Measurements from ENCODE around the gene UBXN7.
"Not testable (repeated sequence)": the region's sequence is repeated elsewhere in the genome, so short reads cannot be mapped to it uniquely, and the experiment has no call there.

UBXN7 gene

DNA sequence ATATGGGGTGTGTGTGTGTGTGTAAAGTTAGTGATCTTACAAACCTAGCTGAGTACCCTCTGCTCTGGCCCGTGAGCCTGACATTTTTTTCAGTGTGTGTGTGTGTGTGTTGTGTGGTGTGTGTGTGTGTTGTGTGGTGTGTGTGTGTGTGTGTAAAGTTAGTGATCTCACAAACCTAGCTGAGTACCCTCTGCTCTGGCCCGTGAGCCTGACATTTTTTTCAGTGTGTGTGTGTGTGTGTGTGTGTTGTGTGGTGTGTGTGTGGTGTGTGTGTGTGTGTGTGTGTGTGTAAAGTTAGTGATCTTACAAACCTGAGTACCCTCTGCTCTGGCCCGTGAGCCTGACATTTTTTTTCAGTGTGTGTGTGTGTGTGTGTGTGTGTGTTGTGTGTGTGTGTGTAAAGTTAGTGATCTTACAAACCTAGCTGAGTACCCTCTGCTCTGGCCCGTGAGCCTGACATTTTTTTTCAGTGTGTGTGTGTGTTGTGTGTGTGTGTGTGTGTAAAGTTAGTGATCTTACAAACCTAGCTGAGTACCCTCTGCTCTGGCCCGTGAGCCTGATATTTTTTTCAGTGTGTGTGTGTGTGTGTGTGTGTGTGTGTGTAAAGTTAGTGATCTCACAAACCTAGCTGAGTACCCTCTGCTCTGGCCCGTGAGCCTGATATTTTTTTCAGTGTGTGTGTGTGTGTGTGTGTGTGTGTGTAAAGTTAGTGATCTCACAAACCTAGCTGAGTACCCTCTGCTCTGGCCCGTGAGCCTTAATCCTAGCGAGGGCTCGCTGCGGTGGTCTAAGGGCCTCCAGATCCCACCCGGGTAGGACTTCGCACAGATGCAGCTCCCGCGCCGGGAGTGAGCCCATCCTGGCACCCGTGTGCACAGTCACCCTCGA lies 115.2 kb downstream of the UBXN7 start:
- not testable (repeated sequence) for DNase-seq (ENCODE audit: low read depth, low spot score)

DNA sequence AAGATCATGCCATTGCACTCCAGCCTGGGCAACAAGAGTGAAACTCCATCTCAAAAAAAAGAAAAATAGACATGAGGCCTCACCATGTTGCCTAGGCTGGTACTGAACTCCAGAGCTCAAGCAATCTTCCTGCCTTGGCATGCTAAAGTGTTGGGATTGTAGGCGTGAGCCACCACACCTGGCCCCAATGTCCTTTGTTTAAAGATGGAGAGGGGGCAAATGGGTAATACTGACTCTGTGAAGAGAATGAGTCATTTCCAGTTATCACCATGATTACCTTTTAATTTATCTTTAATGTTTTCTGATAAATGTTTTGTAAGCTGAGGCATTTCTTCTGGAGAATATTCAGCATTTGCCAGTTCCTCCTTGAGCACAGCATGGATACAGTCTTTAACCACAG lies 116.4 kb downstream of the UBXN7 start:
- no peak for DNase-seq (ENCODE audit: low read depth, low spot score)

DNA sequence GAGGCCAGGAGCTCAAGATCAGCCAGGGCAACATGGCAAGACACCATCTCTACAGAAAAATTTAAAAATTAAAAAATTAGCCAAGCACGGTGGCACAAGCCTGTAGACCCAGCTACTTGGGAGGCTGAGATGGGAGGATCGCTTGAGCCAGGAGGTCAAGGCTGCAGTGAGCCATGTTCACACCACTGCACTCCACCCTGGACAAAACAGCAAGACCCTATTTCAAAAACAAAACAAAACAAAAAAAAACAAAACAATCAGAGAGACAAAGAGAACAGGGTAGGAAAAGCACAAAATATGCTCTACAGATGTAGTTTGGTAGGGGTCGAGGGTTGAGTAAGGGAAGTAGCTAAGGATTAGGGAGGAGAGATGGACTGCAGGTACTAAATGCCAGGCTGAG lies 117.6 kb downstream of the UBXN7 start:
- no peak for DNase-seq (ENCODE audit: low read depth, low spot score)

DNA sequence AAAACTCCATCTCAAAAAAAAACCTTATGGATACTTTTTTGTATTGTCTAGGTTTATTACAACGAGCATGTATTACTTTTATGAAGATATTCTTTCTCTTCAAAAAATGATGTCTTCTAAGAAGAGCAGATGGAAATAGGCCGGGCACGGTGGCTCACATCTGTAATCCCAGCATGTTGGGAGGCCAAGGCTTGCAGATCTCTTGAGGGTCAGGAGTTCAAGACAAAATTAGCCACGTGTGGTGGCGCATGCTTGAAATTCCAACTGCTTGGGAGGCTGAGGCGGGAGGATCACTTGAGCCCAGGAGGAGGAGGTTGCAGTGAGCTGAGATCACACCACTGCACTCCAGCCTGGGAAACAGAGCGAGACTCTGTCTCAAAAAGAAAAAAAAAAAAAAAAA lies 118.1 kb downstream of the UBXN7 start:
- not testable (repeated sequence) for DNase-seq (ENCODE audit: low read depth, low spot score)

DNA sequence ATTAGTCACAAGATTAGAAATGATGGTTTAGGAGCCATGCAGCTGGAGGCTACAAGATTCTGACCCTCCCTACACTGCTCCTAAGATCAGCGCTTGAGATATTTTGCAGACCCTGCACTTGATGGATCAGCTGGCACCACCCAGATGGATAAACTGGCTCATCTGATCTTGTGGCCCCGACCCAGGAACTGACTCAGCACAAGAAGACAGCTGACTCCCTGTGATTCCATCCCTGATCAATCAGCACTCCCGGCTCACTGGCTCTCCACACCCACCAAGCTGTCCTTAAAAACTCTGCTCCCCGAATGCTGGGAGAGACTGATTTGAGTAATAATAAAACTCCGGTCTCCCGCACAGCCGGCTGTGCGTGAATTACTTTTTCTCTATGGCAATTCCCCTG lies 129.3 kb downstream of the UBXN7 start:
- DNase-seq (ENCODE audit: low read depth, low spot score): not testable (repeated sequence)

DNA sequence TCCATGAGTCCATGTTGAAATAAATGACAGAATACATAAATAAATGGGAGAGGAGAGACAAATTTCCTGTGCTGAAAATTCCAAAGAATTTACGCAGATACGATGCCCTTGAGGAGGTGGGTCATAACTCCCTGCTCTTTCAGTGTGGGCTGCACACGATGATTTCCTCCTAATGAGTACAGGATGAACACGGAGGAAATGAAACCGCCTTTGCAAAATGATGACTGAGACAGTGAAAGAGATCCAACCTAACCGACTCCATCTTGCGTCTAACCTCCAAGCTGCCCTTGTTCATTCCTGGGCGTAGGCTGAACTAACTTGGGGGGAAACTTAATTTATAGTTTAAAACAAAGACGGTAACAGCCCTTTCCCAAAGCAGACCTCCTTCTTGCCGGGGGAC lies 129.7 kb downstream of the UBXN7 start:
- not testable (repeated sequence) for DNase-seq (ENCODE audit: low read depth, low spot score)

DNA sequence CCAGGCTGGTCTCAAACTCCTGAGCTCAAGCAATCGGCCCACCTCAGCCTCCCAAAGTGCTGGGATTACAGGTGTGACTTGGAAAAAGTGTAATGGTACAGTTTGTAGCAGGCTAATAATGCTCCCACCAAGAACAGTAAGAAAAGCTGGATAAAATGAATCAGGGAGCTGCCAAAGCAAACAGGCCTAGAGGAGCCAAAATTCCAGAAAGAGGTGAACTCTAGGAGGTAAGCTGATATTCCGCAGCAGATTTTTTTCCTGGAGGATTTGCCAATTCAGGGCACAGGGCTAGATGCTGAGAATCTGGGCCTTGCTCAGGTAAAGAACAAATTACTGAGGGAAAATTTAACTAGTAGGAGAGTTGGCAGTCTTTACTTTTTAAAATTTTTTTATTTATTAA lies 133.7 kb downstream of the UBXN7 start:
- DNase-seq (ENCODE audit: low read depth, low spot score): no peak
